GM06990 (cell line): ENCODE data around the gene CHDH.

ENCODE experiments used
- DNase-seq: peaks from one replicate; pipeline ENCODE4 v3.0.0-alpha.2; 2011; ENCODE audit not compliant: insufficient read length; ENCODE audit errors: extremely low read depth
- H3K27me3 ChIP-seq: replicated peaks from 2 replicates; pipeline ENCODE4 v1.6.0; 2011; ENCODE audit warnings: low read length; ENCODE audit not compliant: control insufficient read depth, insufficient read depth
- H3K36me3 ChIP-seq: 2 replicates; pipeline ENCODE4 v1.5.1; 2011; ENCODE audit warnings: low read length; ENCODE audit not compliant: control insufficient read depth, insufficient read depth
- H3K4me3 ChIP-seq: replicated peaks from 2 replicates; pipeline ENCODE4 v1.5.1; 2011; ENCODE audit warnings: low read depth, mild to moderate bottlenecking, control low read depth, low read length
- TF ChIP-seq, protein P1 (sequence below): IDR thresholded peaks from 2 replicates; pipeline ENCODE4 v1.5.1; 2011; ENCODE audit warnings: low read length, control low read depth, mild to moderate bottlenecking, inconsistent platforms; ENCODE audit not compliant: insufficient read depth, poor library complexity, severe bottlenecking

CHDH gene

GRCh38 chr3:53823956-53824657, 22.1 kb downstream of the CHDH start:
- no peak for DNase-seq
- TF ChIP-seq, protein P1, sequence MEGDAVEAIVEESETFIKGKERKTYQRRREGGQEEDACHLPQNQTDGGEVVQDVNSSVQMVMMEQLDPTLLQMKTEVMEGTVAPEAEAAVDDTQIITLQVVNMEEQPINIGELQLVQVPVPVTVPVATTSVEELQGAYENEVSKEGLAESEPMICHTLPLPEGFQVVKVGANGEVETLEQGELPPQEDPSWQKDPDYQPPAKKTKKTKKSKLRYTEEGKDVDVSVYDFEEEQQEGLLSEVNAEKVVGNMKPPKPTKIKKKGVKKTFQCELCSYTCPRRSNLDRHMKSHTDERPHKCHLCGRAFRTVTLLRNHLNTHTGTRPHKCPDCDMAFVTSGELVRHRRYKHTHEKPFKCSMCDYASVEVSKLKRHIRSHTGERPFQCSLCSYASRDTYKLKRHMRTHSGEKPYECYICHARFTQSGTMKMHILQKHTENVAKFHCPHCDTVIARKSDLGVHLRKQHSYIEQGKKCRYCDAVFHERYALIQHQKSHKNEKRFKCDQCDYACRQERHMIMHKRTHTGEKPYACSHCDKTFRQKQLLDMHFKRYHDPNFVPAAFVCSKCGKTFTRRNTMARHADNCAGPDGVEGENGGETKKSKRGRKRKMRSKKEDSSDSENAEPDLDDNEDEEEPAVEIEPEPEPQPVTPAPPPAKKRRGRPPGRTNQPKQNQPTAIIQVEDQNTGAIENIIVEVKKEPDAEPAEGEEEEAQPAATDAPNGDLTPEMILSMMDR = no peak
- Histone ChIP-seq H3K27me3 (no peaks in the 10 kb centered on the region), H3K36me3 (peaks cover 4% of the 10 kb centered on the region), H3K4me3 (no peak overlapping the region)

DNA sequence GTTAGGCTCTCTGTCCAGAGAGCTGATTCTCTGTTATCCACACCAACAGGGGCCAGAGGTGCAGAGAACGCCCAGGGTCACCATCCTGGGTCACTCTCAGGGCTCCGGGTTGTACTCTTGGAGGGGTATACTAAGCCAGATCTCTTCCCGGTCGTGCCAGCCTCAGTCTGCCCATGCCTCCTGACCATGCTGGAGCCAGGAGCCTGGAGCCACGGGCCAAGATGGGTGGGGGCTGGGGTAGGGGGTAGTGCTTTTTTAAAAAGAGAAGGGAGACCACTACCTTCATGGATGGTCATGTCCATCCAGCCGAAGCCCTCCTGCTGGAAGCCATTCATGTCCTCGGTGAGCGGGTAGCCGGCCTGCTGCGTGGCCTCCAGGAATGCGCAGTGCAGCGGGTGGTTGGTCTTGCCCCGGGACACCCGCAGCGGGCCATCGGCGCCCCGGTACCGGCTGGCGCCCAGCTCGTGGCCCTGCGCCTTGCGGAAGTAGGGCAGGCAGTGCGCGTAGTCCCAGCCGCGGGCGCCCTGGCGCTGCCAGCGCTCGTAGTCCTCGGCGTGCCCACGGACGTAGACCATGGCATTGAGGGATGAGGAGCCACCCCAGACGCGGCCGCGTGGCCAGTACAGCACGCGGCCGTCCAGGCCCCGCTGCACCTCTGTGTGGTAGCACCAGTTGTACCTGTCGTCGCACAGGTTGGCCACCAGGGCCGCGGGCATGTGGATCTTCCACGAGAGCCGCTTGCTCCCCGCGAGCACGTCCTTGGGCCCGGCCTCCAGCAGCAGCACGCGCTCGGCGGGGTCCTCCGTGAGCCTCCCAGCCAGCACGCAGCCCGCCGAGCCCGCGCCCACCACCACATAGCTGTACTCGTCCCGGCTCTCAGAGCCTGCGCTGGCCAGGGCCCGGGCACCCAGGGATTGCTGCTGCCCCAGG, 22.9 kb downstream of the CHDH start:
- peaks cover 4% of the 10 kb centered on the region for H3K36me3 ChIP-seq
- TF ChIP-seq, protein P1 = no peak

GRCh38 chr3:53822331-53822741, 23.9 kb downstream of the CHDH start:
- no peak for DNase-seq
- TF ChIP-seq, protein P1 = no peak
- H3K36me3 ChIP-seq = peaks cover 4% of the 10 kb centered on the region
- H3K27me3 ChIP-seq = no peaks in the 10 kb centered on the region
- no peak overlapping the region for H3K4me3 ChIP-seq

More for the DNA sequence above, 22.9 kb downstream of the CHDH start:
- Histone ChIP-seq H3K27me3 (no peaks in the 10 kb centered on the region), H3K4me3 (no peak overlapping the region)
- DNase-seq = no peak

DNA sequence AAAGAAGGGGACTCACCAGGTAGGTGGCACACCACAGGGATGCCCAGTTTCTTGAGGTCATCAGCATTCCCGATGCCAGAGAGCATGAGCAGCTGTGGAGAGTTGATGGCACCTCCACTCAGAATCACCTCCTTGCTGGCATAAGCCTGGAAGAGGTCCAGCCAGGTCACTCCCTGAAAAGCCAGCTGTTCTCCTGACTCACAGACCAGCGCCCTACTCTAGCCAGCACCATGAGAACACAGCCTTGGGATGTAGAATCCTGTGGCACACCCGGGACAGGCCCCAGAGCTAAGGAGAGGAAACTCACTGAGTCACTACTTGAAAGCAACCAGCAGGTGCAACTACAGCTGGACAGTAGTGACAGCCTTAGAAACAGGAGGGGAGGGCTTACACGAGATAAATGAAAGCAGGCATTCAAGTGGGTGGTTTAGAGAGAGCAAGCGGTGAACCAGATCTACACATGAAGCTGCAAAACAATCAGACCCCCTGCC, 24.5 kb downstream of the CHDH start:
- Histone ChIP-seq H3K36me3 (peaks cover 4% of the 10 kb centered on the region), H3K27me3 (no peaks in the 10 kb centered on the region), H3K4me3 (no peak overlapping the region)
- DNase-seq = no peak
- TF ChIP-seq, protein P1 = no peak

DNA sequence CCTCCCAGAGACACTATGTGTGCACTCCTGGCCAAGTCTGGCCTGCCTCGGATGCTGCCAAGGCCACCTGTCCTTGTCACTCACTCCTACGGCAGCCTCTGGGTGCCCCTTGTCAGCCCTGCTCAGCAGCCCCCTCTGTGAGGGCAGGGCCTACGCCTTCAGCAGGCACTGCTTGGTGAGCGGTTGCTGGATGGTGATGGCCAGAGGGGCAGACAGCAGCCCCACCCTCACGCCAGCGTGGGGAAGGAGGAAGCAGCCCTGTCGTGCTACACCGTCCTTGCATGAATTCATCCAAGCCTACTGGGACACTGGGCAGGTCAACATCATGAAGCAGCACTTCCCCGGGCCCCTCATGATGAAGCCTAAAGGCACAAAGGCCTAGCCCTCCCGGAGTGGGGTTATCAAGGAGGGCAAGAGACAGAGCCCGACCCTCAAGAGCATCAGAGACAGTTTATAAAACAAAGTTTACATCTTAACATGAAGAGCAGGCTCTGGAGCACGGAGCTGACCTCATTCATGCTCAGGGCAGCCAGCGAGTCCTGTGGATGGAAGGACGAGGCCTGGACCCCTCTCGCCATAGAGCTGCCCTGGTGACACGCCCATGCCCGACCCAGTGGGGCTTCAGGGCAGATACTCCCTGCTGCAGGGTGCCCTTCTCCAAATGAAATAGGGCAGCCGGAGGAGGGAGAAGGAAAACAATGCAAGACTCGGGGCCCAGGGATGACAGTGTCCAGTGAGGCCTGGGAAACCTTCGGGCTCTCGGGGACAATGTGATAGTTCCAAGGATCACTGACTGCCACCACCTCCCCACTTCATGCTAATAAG, 25.3 kb downstream of the CHDH start:
- no peaks in the 10 kb centered on the region for H3K27me3 ChIP-seq
- no peak overlapping the region for H3K4me3 ChIP-seq
- TF ChIP-seq, protein P1 = no peak
- H3K36me3 ChIP-seq = peaks cover 4% of the 10 kb centered on the region
- no peak for DNase-seq
